Heart left ventricle (tissue), 16 donors: Measurements from ENCODE around the gene TXK. TPM values are rescaled to one million over a fixed set of nuclear protein-coding genes. Genes with fewer than 3 reads are reported as not detected.

ENCODE experiments used
- ATAC-seq, 4 donors: fragments of 200-7000 bp; cut with Tn5 transposase; one replicate each; pipeline ENCODE4 v1.9.1; 2020 to 2022; ENCODE audit warnings: moderate library complexity in 4 of 4, mild to moderate bottlenecking in 3 of 4, moderate number of reproducible peaks in 1 of 4
- DNase-seq, 5 donors: peaks; one replicate each; pipeline ENCODE4 v3.0.0-alpha.2; 2020
- H3K27ac ChIP-seq, 12 donors: fragments of 200-600 bp; sonication (generic) in 4 of 12; one replicate each; pipeline versions ENCODE4 v1.5.0 to v1.8.0; 2016 to 2022; ENCODE audit warnings: mild to moderate bottlenecking in 2 of 12
- H3K27me3 ChIP-seq, 9 donors: fragments of 200-600 bp; sonication (generic) in 2 of 9; one replicate each; pipeline versions ENCODE4 v1.5.1 to v1.8.0; 2016 to 2022; ENCODE audit warnings: mild to moderate bottlenecking in 3 of 9
- H3K36me3 ChIP-seq, 9 donors: fragments of 200-600 bp; sonication (generic) in 2 of 9; one replicate each; pipeline versions ENCODE4 v1.5.0 to v1.8.0; 2018 to 2022; ENCODE audit warnings: mild to moderate bottlenecking in 2 of 9
- H3K4me1 ChIP-seq, 12 donors: fragments of 200-600 bp; sonication (generic) in 4 of 12; one replicate each; pipeline versions ENCODE4 v1.5.0 to v1.8.0; 2016 to 2022; ENCODE audit warnings: mild to moderate bottlenecking in 3 of 12
- H3K4me3 ChIP-seq, 12 donors: fragments of 200-600 bp; sonication (generic) in 4 of 12; one replicate each; pipeline versions ENCODE4 v1.5.0 to v1.8.0; 2017 to 2022; ENCODE audit warnings: mild to moderate bottlenecking in 9 of 12, moderate library complexity in 4 of 12
- H3K9me3 ChIP-seq, 12 donors: fragments of 200-600 bp; sonication (generic) in 4 of 12; one replicate each; pipeline versions ENCODE4 v1.5.0 to v1.8.0; 2016 to 2022; ENCODE audit warnings: mild to moderate bottlenecking in 1 of 12
- CTCF ChIP-seq, 12 donors: fragments of 200-600 bp; sonication (generic) in 4 of 12; IDR thresholded peaks; one replicate each; pipeline versions ENCODE4 v1.5.0 to v1.8.0; 2018 to 2022; ENCODE audit warnings: antibody characterized with exemption in 12 of 12, mild to moderate bottlenecking in 5 of 12
- POLR2A ChIP-seq, 2 donors: fragments of 450-650 bp; IDR thresholded peaks; one replicate each; pipeline ENCODE4 v1.6.1; 2017; ENCODE audit warnings: antibody characterized with exemption in 2 of 2, mild to moderate bottlenecking in 2 of 2, moderate library complexity in 2 of 2
- WGBS, 4 donors: extraction: QIAGEN DNeasy Blood & Tissue Kit in 2 of 4; methylation state at CpG; one replicate each; pipeline versions ENCODE4 v1.1.5 to v1.1.7; 2013 to 2018; 5-methylcytosine and 5-hydroxymethylcytosine counted together
- intact Hi-C, 10 donors: fragments of 100-400 bp; cut with DNase I; formaldehyde crosslinking; loops; one replicate each; pipeline versions ENCODE4 v1.11.1 to v1.14.2; 2022
- polyA plus RNA-seq, 2 donors: library from polyadenylated mRNA; stranded (reverse); fragments of 200-250 nt; gene quantifications; one replicate each; pipeline ENCODE4 v1.2.3, GENCODE V29; 2013
- total RNA-seq, 9 donors: library from RNA; depleted of rRNA in 2 of 9; stranded (reverse); fragments of >200 nt in 2 of 9; fragmentation: NEBNext Ultra II Directional in 3 of 9; extraction: Animal tissue kit (Norgen Biotek cat#: 25700) in 3 of 9; gene quantifications; one replicate each; pipeline versions ENCODE4 v1.1.0 to v1.2.4, GENCODE V29; 2016 to 2023
- donor health status: ischemic (EF 13 %, LVEDD 7.1; RV severe dilation, severe dysfunction).
- donor health status: healthy with polysubstance abuse.
- donor health status: DM: no; HTN: yes; CAD: no.
- donor health status: DM: no; HTN: no; CAD: no.
- donor health status: ischemic (EF 25% LVEDD 6.9; RV normal size, moderate dysfunction).
- donor health status: ischemic (EF 25% LVEDD 5.7; RV mildly dilated, moderate dysfunction).
- donor health status: healthy.
- donor health status: DM: yes; HTN: yes; CAD: no.
- donor health status: ischemic (EF 35%, LVEDD 5.7; RV mildly dilated, moderate dysfunction).
- donor health status: nonischemic (EF 11% LVEDD 7.7; RV severe dilation, severe dysfunction).
- donor health status: DM: yes; HTN: yes; CAD: no.
- donor health status: PGD.
- donor health status: ischemic (EF 29% LVEDD 5.4; RV normal size, mild dysfunction).
- donor health status: nonischemic (EF 23%, LVEDD 6.1; RV moderate dilation, normal function).

Gene TXK
- total and polyA plus RNA-seq, 11 donors: 0.18 to 3.3 (median 0.51) TPM; not detected in 1

- 7 to 18% (median 13%) methylated on average over 3 of the region's 3 CpGs for WGBS, 4 donors
- intact Hi-C loops: no loop called here
- H3K4me1 ChIP-seq: peaks cover 0 to 21% (median 6%) of the 10 kb centered on the region in 12 donors
- peak overlapping the region in 6 of 12 donors; percentile 2 to 66 (median 59) for H3K27ac ChIP-seq
- no peaks in the 10 kb centered on the region for H3K36me3 ChIP-seq
- H3K4me3 ChIP-seq: no peak overlapping the region
- ATAC-seq (peak; percentile 31 to 35 (median 34)), DNase-seq (peak in 1 of 5 donors; percentile 22)
- no peaks in the 10 kb centered on the region for H3K9me3 ChIP-seq
- TF ChIP-seq POLR2A (IDR thresholded peaks at IDR 0.05): no peak
- TF ChIP-seq CTCF (IDR thresholded peaks at IDR 0.05): no peak
- peaks cover 0 to 57% (median 0%) of the 10 kb centered on the region in 9 donors for H3K27me3 ChIP-seq
Observed at GRCh38 chr4:48047421-48047844, 86.6 kb downstream of the TXK start.

GRCh38 chr4:48046059-48046458 is 88.0 kb downstream of the TXK start:
- WGBS, 4 donors: 29 to 39% (median 39%) methylated on average over 3 of the region's 3 CpGs
- DNase-seq (peak in 2 of 5 donors; percentile 24 to 30), ATAC-seq (peak in 1 of 4 donors; percentile 19)
- H3K27ac ChIP-seq: no peak overlapping the region
- no peak for TF ChIP-seq POLR2A (IDR thresholded peaks at IDR 0.05)
- no peak for TF ChIP-seq CTCF (IDR thresholded peaks at IDR 0.05)
- no peaks in the 10 kb centered on the region for H3K9me3 ChIP-seq
- H3K36me3 ChIP-seq: no peaks in the 10 kb centered on the region
- H3K27me3 ChIP-seq: peaks cover 0 to 56% (median 0%) of the 10 kb centered on the region in 9 donors
- H3K4me3 ChIP-seq: no peak overlapping the region
- peaks cover 0 to 21% (median 6%) of the 10 kb centered on the region in 12 donors for H3K4me1 ChIP-seq
- intact Hi-C loops: no loop called here

GRCh38 chr4:48044298-48044697 is 89.8 kb downstream of the TXK start:
- TF ChIP-seq POLR2A (IDR thresholded peaks at IDR 0.05): no peak
- no peak for TF ChIP-seq CTCF (IDR thresholded peaks at IDR 0.05)
- no peak for DNase-seq
- H3K27me3 ChIP-seq: peaks cover 0 to 48% (median 0%) of the 10 kb centered on the region in 9 donors
- 80 to 84% (median 83%) methylated on average over 2 of the region's 2 CpGs for WGBS, 4 donors
- peaks cover 0 to 21% (median 6%) of the 10 kb centered on the region in 12 donors for H3K4me1 ChIP-seq
- intact Hi-C loops: no loop called here
- ATAC-seq: no peak
- no peak overlapping the region for H3K4me3 ChIP-seq
- H3K36me3 ChIP-seq: no peaks in the 10 kb centered on the region
- no peak overlapping the region for H3K27ac ChIP-seq
- no peaks in the 10 kb centered on the region for H3K9me3 ChIP-seq

- ATAC-seq: no peak
- no peak for DNase-seq
- 63 to 68% (median 66%) methylated on average over 2 of the region's 2 CpGs for WGBS, 4 donors
- Histone ChIP-seq H3K27me3 (peaks cover 0 to 42% (median 0%) of the 10 kb centered on the region in 9 donors), H3K9me3 (no peaks in the 10 kb centered on the region), H3K27ac (no peak overlapping the region), H3K4me3 (no peak overlapping the region), H3K36me3 (no peaks in the 10 kb centered on the region), H3K4me1 (peaks cover 0 to 21% (median 6%) of the 10 kb centered on the region in 12 donors)
- TF ChIP-seq CTCF (IDR thresholded peaks at IDR 0.05) (no peak), POLR2A (IDR thresholded peaks at IDR 0.05) (no peak)
- intact Hi-C loops: no loop called here
Observed at GRCh38 chr4:48043504-48043903, 90.5 kb downstream of the TXK start.
